ENCODE measurements around the gene USP32.
"Not testable (repeated sequence)": the region's sequence is repeated elsewhere in the genome, so short reads cannot be mapped to it uniquely, and the experiment has no call there.

The USP32 gene

DNA sequence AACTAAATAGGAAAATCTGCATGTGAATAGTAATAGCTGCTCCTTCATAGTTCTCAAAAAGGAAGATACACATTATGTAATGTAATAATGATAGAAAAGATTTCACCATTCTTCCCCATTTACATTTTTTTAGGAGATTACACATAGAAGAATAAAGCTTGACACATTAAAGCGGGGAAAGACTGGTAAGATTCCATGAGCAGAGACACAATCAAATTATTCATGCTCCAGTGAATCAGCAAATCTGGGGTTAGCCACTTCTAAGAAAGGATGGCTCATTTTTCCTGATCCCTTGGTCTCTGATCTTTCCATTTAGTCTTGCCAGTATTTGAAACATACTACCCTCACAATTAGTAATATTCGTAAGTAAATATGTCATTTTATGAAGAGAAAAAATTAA lies 160.2 kb downstream of the USP32 start:
- TF ChIP-seq, protein P1, sequence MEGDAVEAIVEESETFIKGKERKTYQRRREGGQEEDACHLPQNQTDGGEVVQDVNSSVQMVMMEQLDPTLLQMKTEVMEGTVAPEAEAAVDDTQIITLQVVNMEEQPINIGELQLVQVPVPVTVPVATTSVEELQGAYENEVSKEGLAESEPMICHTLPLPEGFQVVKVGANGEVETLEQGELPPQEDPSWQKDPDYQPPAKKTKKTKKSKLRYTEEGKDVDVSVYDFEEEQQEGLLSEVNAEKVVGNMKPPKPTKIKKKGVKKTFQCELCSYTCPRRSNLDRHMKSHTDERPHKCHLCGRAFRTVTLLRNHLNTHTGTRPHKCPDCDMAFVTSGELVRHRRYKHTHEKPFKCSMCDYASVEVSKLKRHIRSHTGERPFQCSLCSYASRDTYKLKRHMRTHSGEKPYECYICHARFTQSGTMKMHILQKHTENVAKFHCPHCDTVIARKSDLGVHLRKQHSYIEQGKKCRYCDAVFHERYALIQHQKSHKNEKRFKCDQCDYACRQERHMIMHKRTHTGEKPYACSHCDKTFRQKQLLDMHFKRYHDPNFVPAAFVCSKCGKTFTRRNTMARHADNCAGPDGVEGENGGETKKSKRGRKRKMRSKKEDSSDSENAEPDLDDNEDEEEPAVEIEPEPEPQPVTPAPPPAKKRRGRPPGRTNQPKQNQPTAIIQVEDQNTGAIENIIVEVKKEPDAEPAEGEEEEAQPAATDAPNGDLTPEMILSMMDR (IDR thresholded peaks at IDR 0.05; ENCODE audit: control extremely low read depth, extremely low read depth, low read depth, missing control alignments) = no peak
- no peak for DNase-seq (ENCODE audit: extremely low spot score)
- CTCF ChIA-PET = interaction anchor here (0.9 to 1.4 kb wide), 11 partner anchors 9 to 408 kb away, joined by 3 to 9 read pairs (median 3); no protein-coding TSS in a partner anchor
- POLR2A ChIA-PET = interaction anchor here (0.6 kb wide), 1 partner anchor 82 kb away, joined by 3 read pairs; no protein-coding TSS in a partner anchor

DNA sequence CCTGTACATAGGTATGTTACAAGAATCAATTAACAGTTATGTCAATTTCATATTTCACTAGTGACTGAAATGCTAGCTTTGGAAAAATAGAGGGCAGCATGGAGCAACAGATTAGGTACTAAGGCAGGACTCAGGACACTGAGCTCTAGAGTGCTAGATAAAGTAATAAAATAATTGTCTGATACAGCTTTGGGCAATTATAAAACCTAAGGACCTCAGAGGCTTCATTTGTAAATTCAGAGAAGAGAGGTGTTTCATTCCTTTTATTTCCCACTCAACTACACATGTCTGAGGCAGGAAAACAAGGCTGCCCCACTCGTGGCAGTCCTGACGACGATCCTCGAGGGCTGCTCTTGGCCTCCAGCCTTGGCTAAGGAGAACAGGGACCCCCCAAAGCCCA lies 160.7 kb downstream of the USP32 start:
- peak; percentile 29 for DNase-seq (ENCODE audit: extremely low spot score)
- ChIA-PET POLR2A (interaction anchor here (0.6 kb wide), 1 partner anchor 83 kb away, joined by 3 read pairs; no protein-coding TSS in a partner anchor), CTCF (interaction anchor here (0.9 to 1.4 kb wide), 14 partner anchors 8 to 409 kb away, joined by 3 to 9 read pairs (median 3); no protein-coding TSS in a partner anchor)
- TF ChIP-seq, protein P1 (IDR thresholded peaks at IDR 0.05; ENCODE audit: control extremely low read depth, extremely low read depth, low read depth, missing control alignments) = peak; percentile 45

- DNase-seq (ENCODE audit: extremely low spot score) = no peak
- CTCF ChIA-PET = interaction anchor here (0.9 to 1.4 kb wide), 6 partner anchors 9 to 121 kb away, joined by 3 to 9 read pairs (median 3); no protein-coding TSS in a partner anchor
- TF ChIP-seq, protein P1 (IDR thresholded peaks at IDR 0.05; ENCODE audit: control extremely low read depth, extremely low read depth, low read depth, missing control alignments) = no peak
- POLR2A ChIA-PET = no interaction called here
These were observed 161.6 kb downstream of the USP32 start for GRCh38 chr17:60230358-60230757.

GRCh38 chr17:60229188-60229802 lies 162.6 kb downstream of the USP32 start:
- ChIA-PET POLR2A (no interaction called here), CTCF (no interaction called here)
- TF ChIP-seq, protein P1 (IDR thresholded peaks at IDR 0.05; ENCODE audit: control extremely low read depth, extremely low read depth, low read depth, missing control alignments) = peak; percentile 1
- no peak for DNase-seq (ENCODE audit: extremely low spot score)

DNA sequence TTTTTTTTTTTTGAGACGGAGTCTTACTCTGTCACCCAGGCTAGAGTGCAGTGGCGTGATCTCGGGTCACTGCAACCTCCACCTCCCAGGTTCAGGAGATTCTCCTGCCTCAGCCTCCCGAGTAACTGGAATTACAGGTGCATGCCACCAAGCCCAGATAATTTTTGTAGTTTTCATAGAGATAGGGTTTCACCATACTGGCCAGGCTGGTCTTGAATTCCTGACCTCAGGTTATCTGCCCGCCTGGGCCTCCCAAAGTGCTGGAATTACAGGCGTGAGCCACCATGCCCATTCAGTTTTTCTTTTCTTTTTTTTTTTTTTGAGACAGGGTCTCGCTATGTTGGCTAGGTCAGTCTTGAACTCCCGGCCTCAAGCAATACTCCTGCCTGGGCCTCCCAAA lies 164.7 kb downstream of the USP32 start:
- POLR2A ChIA-PET; DNase-seq (ENCODE audit: extremely low spot score); CTCF ChIA-PET: not testable (repeated sequence)

DNA sequence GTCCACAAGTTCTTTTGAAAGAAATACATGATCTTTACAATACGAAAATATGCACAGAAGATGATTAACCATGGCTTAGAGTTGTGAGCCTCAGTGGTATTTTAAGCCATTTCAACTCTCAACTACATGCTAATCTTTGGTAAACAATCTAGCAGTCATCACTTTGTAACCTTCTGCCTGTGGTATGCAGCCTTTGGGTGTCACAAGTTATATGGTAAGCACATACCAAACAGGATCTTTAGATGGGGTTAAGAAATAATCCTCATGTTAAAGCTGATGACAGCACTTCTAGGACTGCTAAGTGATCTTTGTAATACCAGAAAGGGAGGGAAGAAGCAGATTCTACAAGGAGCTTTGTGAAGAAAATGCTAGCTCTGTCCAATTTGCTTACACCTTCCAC lies 167.9 kb downstream of the USP32 start:
- DNase-seq (ENCODE audit: extremely low spot score) = no peak
- CTCF ChIA-PET = interaction anchor here (1.2 to 1.6 kb wide), 3 partner anchors 9 to 21 kb away, joined by 3 to 4 read pairs (median 3); no protein-coding TSS in a partner anchor
- TF ChIP-seq, protein P1 (IDR thresholded peaks at IDR 0.05; ENCODE audit: control extremely low read depth, extremely low read depth, low read depth, missing control alignments) = no peak
- POLR2A ChIA-PET = no interaction called here

GRCh38 chr17:60223456-60223855 lies 168.5 kb downstream of the USP32 start:
- DNase-seq (ENCODE audit: extremely low spot score) = no peak
- ChIA-PET CTCF (interaction anchor here (1.2 to 1.6 kb wide), 4 partner anchors 9 to 22 kb away, joined by 3 to 4 read pairs (median 3); no protein-coding TSS in a partner anchor), POLR2A (no interaction called here)
- TF ChIP-seq, protein P1 (IDR thresholded peaks at IDR 0.05; ENCODE audit: control extremely low read depth, extremely low read depth, low read depth, missing control alignments) = no peak

- POLR2A ChIA-PET; CTCF ChIA-PET; DNase-seq (ENCODE audit: extremely low spot score): not testable (repeated sequence)
These were observed 173.2 kb downstream of the USP32 start for GRCh38 chr17:60218774-60219173.

- DNase-seq (ENCODE audit: extremely low spot score); CTCF ChIA-PET: not testable (repeated sequence)
- POLR2A ChIA-PET = interaction anchor here (0.7 kb wide), 1 partner anchor 310 kb away, joined by 3 read pairs; no protein-coding TSS in a partner anchor
These were observed 176.0 kb downstream of the USP32 start for GRCh38 chr17:60215895-60216294.

DNA sequence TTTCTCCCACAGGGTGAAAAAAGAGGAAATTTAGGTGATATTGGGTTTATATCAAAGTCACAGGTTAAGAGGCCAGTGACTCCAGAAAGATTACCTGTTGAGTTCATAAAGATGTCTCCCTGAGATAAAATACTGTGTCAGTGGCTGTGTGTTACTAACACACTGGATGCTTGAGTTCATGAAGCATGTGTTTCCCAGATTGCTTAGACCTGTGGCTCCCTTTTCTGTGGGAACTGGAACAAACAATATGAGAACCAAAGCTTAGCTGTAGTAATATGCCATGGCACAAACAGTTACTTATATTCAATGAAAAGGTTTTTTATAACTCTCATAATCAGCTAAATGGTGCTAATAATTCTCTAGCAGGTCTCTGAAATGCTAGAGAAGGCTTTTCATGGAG lies 180.7 kb downstream of the USP32 start:
- CTCF ChIA-PET; POLR2A ChIA-PET; DNase-seq (ENCODE audit: extremely low spot score): not testable (repeated sequence)

DNA sequence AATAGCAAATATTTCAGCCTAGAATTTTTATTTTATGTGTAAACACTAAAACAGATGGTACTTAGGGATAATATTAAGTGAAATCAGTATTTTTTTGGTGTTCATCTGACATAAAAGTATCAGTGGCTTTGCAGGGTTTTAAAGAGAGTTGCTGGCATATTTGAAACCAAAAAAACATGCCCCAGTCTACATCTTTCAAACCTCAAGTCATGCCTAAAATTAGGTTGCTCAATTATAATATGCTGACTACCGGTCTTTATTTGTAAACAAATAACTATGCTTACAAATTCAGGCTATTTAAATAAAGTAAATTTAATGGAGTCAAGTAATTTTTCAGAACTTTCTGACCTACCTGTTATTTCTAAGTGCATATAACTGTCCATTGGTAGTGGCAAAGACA lies 183.6 kb downstream of the USP32 start:
- CTCF ChIA-PET; POLR2A ChIA-PET; DNase-seq (ENCODE audit: extremely low spot score): not testable (repeated sequence)
